ENCODE measurements around the gene PRSS23. TPM values are rescaled to one million over a fixed set of nuclear protein-coding genes. Genes with fewer than 3 reads are reported as not detected.

The PRSS23 gene
- total and polyA plus RNA-seq, 2 donors (not counting 3 experiments of a cell fraction or from before 2014, with no cell fraction given): 146 to 278 TPM

GRCh38 chr11:86795511-86795910 lies 4.8 kb upstream of the PRSS23 start:
- H3K4me1 ChIP-seq (ENCODE audit: control insufficient read depth, extremely low read depth, insufficient read depth, low read length): peaks cover 12% of the 10 kb centered on the region
- peaks cover 7% of the 10 kb centered on the region for H3K79me2 ChIP-seq (ENCODE audit: control insufficient read depth, insufficient read depth, low read length)
- no peaks in the 10 kb centered on the region for H4K20me1 ChIP-seq (replicated peaks; ENCODE audit: control insufficient read depth, extremely low read depth, insufficient read depth, low read length)
- no peak overlapping the region for H3K4me3 ChIP-seq (replicated peaks in 1 of 3; ENCODE audit: insufficient read depth in 1 of 3, low read depth in 1 of 3, low read length in 3 of 3)
- no TSS peak for BruUV-seq (replicated peaks)
- DNase-seq (ENCODE audit: low read depth, low spot score): no peak
- no peak overlapping the region for H2AFZ ChIP-seq (ENCODE audit: low read depth, low read length)
- no peaks in the 10 kb centered on the region for H3K9me3 ChIP-seq (replicated peaks; ENCODE audit: control insufficient read depth, insufficient read depth, low read length)
- CTCF ChIA-PET: interaction anchor here (0.8 to 1.9 kb wide), 6 partner anchors 10 to 311 kb away, joined by 3 to 8 read pairs (median 3); no protein-coding TSS in a partner anchor
- TF ChIP-seq GATA2 (IDR thresholded peaks at IDR 0.05; ENCODE audit: insufficient read depth, insufficient read length, low read depth, low read length) (no peak), POLR2AphosphoS5 (IDR thresholded peaks at IDR 0.05; ENCODE audit: insufficient read depth, low read depth, low read length) (no peak), POLR2A (IDR thresholded peaks at IDR 0.05; ENCODE audit: low read depth, low read length) (no peak), FOS (IDR thresholded peaks at IDR 0.05; ENCODE audit: borderline replicate concordance, insufficient read depth, low read length) (no peak), MAX (IDR thresholded peaks at IDR 0.05; ENCODE audit: insufficient read depth, insufficient read length) (no peak), CTCF (IDR thresholded peaks at IDR 0.05; ENCODE audit: extremely low read depth in 1 of 2, insufficient read depth in 1 of 2, low read depth in 1 of 2, low read length in 2 of 2) (no peak), JUN (IDR thresholded peaks at IDR 0.05; ENCODE audit: borderline replicate concordance, insufficient read depth, insufficient read length, low read depth) (no peak)
- intact Hi-C loops (cut with micrococcal nuclease): loop anchor here (2.0 kb wide), 1 partner anchor 29 kb away; no protein-coding TSS in a partner anchor
- no peaks in the 10 kb centered on the region for H3K9me1 ChIP-seq (replicated peaks; ENCODE audit: control insufficient read depth, extremely low read depth, insufficient read depth, low read length)
- no peaks in the 10 kb centered on the region for H3K36me3 ChIP-seq (ENCODE audit: control insufficient read depth in 2 of 2, extremely low read depth in 1 of 2, insufficient read depth in 2 of 2, low read length in 2 of 2)
- dilution Hi-C loops (cut with MboI; ENCODE audit: extremely low pct_ligation_motif_present, low sequenced_read_pairs): no loop called here
- H3K27ac ChIP-seq (ENCODE audit: insufficient read depth, low read depth, low read length): peak overlapping the region; percentile 44
- H3K27me3 ChIP-seq (ENCODE audit: control insufficient read depth in 2 of 2, insufficient read depth in 2 of 2, low read length in 2 of 2): no peaks in the 10 kb centered on the region
- H3K9ac ChIP-seq (replicated peaks; ENCODE audit: extremely low read depth, insufficient read depth, low read length): no peak overlapping the region
- POLR2A ChIA-PET: no interaction called here
- FAIRE-seq: no peak
- H3K4me2 ChIP-seq (ENCODE audit: insufficient read depth, low read length): no peak overlapping the region

Data from endothelial cell of umbilical vein (primary cell).